HTERT RPE-1 (cell line): ENCODE measurements around the gene CMTM6.
"Not testable (repeated sequence)": the region's sequence is repeated elsewhere in the genome, so short reads cannot be mapped to it uniquely, and the experiment has no call there.

Experiments
- in situ Hi-C: fragments of 300-500 bp; cut with MboI; formaldehyde crosslinking; loops from 4 replicates; pipeline ENCODE4 v1.14.3; 2020; ENCODE audit warnings: low sequenced_read_pairs

Gene CMTM6

GRCh38 chr3:32448686-32449474 lies 53.8 kb downstream of the CMTM6 start:
- in situ Hi-C loops, result no loop called here

GRCh38 chr3:32447865-32448400 lies 54.7 kb downstream of the CMTM6 start:
- in situ Hi-C loops, result no loop called here

GRCh38 chr3:32443478-32443877 lies 59.2 kb downstream of the CMTM6 start:
- in situ Hi-C loops, result no loop called here

- in situ Hi-C loops, result no loop called here
These were observed 59.9 kb downstream of the CMTM6 start for GRCh38 chr3:32442766-32443165.

GRCh38 chr3:32440611-32441350 lies 61.9 kb downstream of the CMTM6 start:
- in situ Hi-C loops, result no loop called here

- in situ Hi-C loops, result not testable (repeated sequence)
These were observed 63.2 kb downstream of the CMTM6 start for GRCh38 chr3:32439421-32439820.

GRCh38 chr3:32438596-32439344 lies 63.9 kb downstream of the CMTM6 start:
- in situ Hi-C loops, result no loop called here

- in situ Hi-C loops, result no loop called here
These were observed 64.8 kb downstream of the CMTM6 start for GRCh38 chr3:32437896-32438295.

- in situ Hi-C loops, result no loop called here
These were observed 65.8 kb downstream of the CMTM6 start for GRCh38 chr3:32436816-32437189.

GRCh38 chr3:32435911-32436815 lies 66.5 kb downstream of the CMTM6 start:
- in situ Hi-C loops, result no loop called here

GRCh38 chr3:32434206-32434605 lies 68.4 kb downstream of the CMTM6 start:
- in situ Hi-C loops, result no loop called here

GRCh38 chr3:32432711-32433530 lies 69.7 kb downstream of the CMTM6 start:
- in situ Hi-C loops, result no loop called here

GRCh38 chr3:32432045-32432710 lies 70.5 kb downstream of the CMTM6 start:
- in situ Hi-C loops, result no loop called here

- in situ Hi-C loops, result no loop called here
These were observed 71.2 kb downstream of the CMTM6 start for GRCh38 chr3:32431481-32431880.
